Adrenal gland (tissue), 12 donors: ENCODE data around the gene ROR1. TPM values are rescaled to one million over a fixed set of nuclear protein-coding genes. Genes with fewer than 3 reads are reported as not detected.

Experiments
- DNase-seq, 7 donors: peaks; one replicate each; pipeline ENCODE4 v3.0.0-alpha.2; 2019 to 2020
- H3K27ac ChIP-seq, 5 donors: fragments of 200-600 bp; sonication (generic) in 4 of 5; 1 replicate in 3 of 5; 2 replicates in 2 of 5; pipeline versions ENCODE4 v1.5.1 to v1.8.0; 2016 to 2020; ENCODE audit warnings: mild to moderate bottlenecking in 1 of 5
- H3K27me3 ChIP-seq: fragments of 200-600 bp; 2 replicates; pipeline ENCODE4 v1.8.0; 2021
- H3K36me3 ChIP-seq, 2 donors: fragments of 200-600 bp; replicated peaks in 1 of 2; 1 replicate in 1 of 2; 2 replicates in 1 of 2; pipeline versions ENCODE4 v1.5.1 to v1.8.0; 2018 to 2022
- H3K4me1 ChIP-seq, 2 donors: fragments of 200-600 bp; replicated peaks in 1 of 2; 1 replicate in 1 of 2; 2 replicates in 1 of 2; pipeline versions ENCODE4 v1.5.1 to v1.8.0; 2018 to 2021
- H3K4me3 ChIP-seq, 4 donors: fragments of 200-600 bp; sonication (generic) in 3 of 4; one replicate each; pipeline ENCODE4 v1.5.1; 2016 to 2018
- H3K9me3 ChIP-seq, 3 donors: fragments of 200-600 bp; sonication (generic) in 1 of 3; replicated peaks in 1 of 3; 1 replicate in 2 of 3; 2 replicates in 1 of 3; pipeline versions ENCODE4 v1.5.1 to v1.8.0; 2016 to 2021
- POLR2A ChIP-seq, 2 donors: fragments of 450-650 bp; IDR thresholded peaks; one replicate each; pipeline ENCODE4 v1.6.1; 2017; ENCODE audit warnings: antibody characterized with exemption in 2 of 2, mild to moderate bottlenecking in 2 of 2, moderate library complexity in 1 of 2
- WGBS, 4 donors: extraction: QIAGEN DNeasy Blood & Tissue Kit in 2 of 4; methylation state at CpG; one replicate each; pipeline versions ENCODE4 v1.1.5 to v1.1.7; 2013 to 2017; 5-methylcytosine and 5-hydroxymethylcytosine counted together
- intact Hi-C, 2 donors: fragments of 100-400 bp; cut with DNase I; formaldehyde crosslinking; loops; one replicate each; pipeline versions ENCODE4 v1.14.1 to v1.15.0; 2022 to 2023
- polyA plus RNA-seq, 3 donors: library from polyadenylated mRNA; stranded (reverse); fragments of 200-250 nt in 2 of 3; fragments of 350-450 nt in 1 of 3; fragmentation: Illumina TruSeq in 1 of 3; extraction: RNeasy Lipid Tissue Mini Kit (QIAGEN cat#74804) in 1 of 3; gene quantifications; one replicate each; pipeline ENCODE4 v1.2.3, GENCODE V29; 2013 to 2014
- total RNA-seq, 9 donors: library from RNA; depleted of rRNA in 4 of 9; stranded (reverse); fragments of >200 nt in 4 of 9; fragments of 120-200 nt in 1 of 9; fragmentation: NEBNext Ultra II Directional in 1 of 9; extraction: Animal tissue kit (Norgen Biotek cat#: 25700) in 1 of 9; gene quantifications; one replicate each; pipeline versions ENCODE4 v1.1.0 to v1.2.4, GENCODE V29; 2013 to 2023
- TF ChIP-seq, protein P1 (sequence below), 6 experiments: fragments of 450-650 bp in 4 of 6; fragments of 200-600 bp in 2 of 6; sonication (generic) in 1 of 6; IDR thresholded peaks; 1 replicate in 5 of 6; 2 replicates in 1 of 6; pipeline versions ENCODE4 v1.5.1 to v1.8.0; 2016 to 2021; ENCODE audit warnings: antibody characterized with exemption in 6 of 6, mild to moderate bottlenecking in 2 of 6, moderate library complexity in 1 of 6
- donor health status: healthy with polysubstance abuse.
- donor health status: Bipolar disorder and iron deficiency.
- donor health status: DM: yes; HTN: yes; CAD: no.
- donor health status: DM: no; HTN: no; CAD: no.
- donor health status: DM: no; HTN: no; CAD: no.
- donor health status: DM: yes; HTN: yes; CAD: no.

ROR1 gene
- total and polyA plus RNA-seq, 12 donors: 0.54 to 4.6 (median 2.6) TPM

- Histone ChIP-seq H3K9me3 (no peaks in the 10 kb centered on the region), H3K36me3 (no peaks in the 10 kb centered on the region), H3K27me3 (no peaks in the 10 kb centered on the region), H3K27ac (no peak overlapping the region), H3K4me3 (no peak overlapping the region), H3K4me1 (peaks cover 4% of the 10 kb centered on the region in 2 donors)
- no peak for DNase-seq
- intact Hi-C loops: no loop called here
- 87 to 96% (median 89%) methylated on average over 4 to 5 of the region's 5 CpGs for WGBS, 4 donors
- TF ChIP-seq, protein P1, sequence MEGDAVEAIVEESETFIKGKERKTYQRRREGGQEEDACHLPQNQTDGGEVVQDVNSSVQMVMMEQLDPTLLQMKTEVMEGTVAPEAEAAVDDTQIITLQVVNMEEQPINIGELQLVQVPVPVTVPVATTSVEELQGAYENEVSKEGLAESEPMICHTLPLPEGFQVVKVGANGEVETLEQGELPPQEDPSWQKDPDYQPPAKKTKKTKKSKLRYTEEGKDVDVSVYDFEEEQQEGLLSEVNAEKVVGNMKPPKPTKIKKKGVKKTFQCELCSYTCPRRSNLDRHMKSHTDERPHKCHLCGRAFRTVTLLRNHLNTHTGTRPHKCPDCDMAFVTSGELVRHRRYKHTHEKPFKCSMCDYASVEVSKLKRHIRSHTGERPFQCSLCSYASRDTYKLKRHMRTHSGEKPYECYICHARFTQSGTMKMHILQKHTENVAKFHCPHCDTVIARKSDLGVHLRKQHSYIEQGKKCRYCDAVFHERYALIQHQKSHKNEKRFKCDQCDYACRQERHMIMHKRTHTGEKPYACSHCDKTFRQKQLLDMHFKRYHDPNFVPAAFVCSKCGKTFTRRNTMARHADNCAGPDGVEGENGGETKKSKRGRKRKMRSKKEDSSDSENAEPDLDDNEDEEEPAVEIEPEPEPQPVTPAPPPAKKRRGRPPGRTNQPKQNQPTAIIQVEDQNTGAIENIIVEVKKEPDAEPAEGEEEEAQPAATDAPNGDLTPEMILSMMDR (IDR thresholded peaks at IDR 0.05): no peak
- TF ChIP-seq POLR2A (IDR thresholded peaks at IDR 0.05): no peak
These were observed 270.2 kb downstream of the ROR1 start for GRCh38 chr1:64043976-64044375.

DNA sequence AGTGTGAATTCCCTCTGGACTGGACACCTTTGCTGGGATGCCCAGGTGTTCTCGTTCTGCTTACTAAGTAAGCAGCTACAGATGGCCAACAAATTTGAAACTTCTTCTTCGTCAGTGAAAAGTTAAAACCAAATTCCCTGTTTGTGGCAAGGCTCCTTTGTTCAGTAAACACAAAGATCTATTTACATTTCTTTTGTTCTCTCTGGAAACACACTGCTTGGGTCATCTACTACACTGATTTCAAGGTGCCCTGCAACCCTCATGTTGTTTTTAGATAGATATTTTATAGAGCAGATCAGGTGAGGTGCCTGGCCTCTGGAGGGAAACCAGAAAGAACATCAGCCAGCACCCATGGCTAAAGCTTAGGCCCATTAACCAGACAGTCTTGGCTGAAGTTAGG lies 272.4 kb downstream of the ROR1 start:
- no peak for DNase-seq
- TF ChIP-seq, protein P1 (IDR thresholded peaks at IDR 0.05): no peak
- no peak for TF ChIP-seq POLR2A (IDR thresholded peaks at IDR 0.05)
- Histone ChIP-seq H3K4me1 (no peaks in the 10 kb centered on the region), H3K27ac (no peak overlapping the region), H3K4me3 (no peak overlapping the region), H3K27me3 (no peaks in the 10 kb centered on the region), H3K9me3 (no peaks in the 10 kb centered on the region), H3K36me3 (no peaks in the 10 kb centered on the region)
- intact Hi-C loops: no loop called here
- WGBS, 4 donors: 91 to 98% (median 95%) methylated on average over 2 of the region's 2 CpGs

DNA sequence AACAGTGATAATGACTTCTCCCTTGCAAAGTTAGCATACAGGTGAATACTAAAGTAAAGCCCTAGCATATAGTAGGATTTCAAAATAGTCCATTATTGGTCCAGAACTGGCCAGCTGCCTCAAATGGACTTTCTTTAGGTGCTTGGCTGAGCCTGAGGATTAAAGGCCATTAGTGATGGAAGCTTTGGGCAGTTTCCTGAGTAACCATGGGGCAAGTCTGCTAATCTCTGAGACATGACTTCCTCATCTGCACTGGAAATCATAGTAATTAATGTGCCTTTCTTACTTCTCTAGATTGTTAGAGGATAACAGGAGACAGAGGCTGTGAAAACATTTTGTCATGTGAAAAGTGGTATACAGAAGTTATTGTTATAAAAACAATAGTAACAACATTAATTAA lies 273.1 kb downstream of the ROR1 start:
- Histone ChIP-seq H3K4me1 (no peaks in the 10 kb centered on the region), H3K9me3 (no peaks in the 10 kb centered on the region), H3K27me3 (no peaks in the 10 kb centered on the region), H3K36me3 (no peaks in the 10 kb centered on the region), H3K4me3 (no peak overlapping the region), H3K27ac (no peak overlapping the region)
- DNase-seq: no peak
- intact Hi-C loops: no loop called here
- no peak for TF ChIP-seq POLR2A (IDR thresholded peaks at IDR 0.05)
- TF ChIP-seq, protein P1 (IDR thresholded peaks at IDR 0.05): no peak

GRCh38 chr1:64047549-64047996 lies 273.8 kb downstream of the ROR1 start:
- DNase-seq: no peak
- Histone ChIP-seq H3K27ac (no peak overlapping the region), H3K9me3 (no peaks in the 10 kb centered on the region), H3K4me1 (no peaks in the 10 kb centered on the region), H3K4me3 (no peak overlapping the region), H3K27me3 (no peaks in the 10 kb centered on the region), H3K36me3 (no peaks in the 10 kb centered on the region)
- TF ChIP-seq, protein P1 (IDR thresholded peaks at IDR 0.05): no peak
- no peak for TF ChIP-seq POLR2A (IDR thresholded peaks at IDR 0.05)
- intact Hi-C loops: no loop called here
- 59 to 88% (median 83%) methylated on average over 1 of the region's 1 CpG for WGBS, 4 donors
